IPS-18a (cell line): ENCODE results near the gene RAPGEF6.

Source experiments
- H3K27ac ChIP-seq: one replicate; pipeline ENCODE4 v1.5.1; 2013; ENCODE audit warnings: low read length
- H3K27me3 ChIP-seq: one replicate; pipeline ENCODE4 v1.6.1; 2013; ENCODE audit warnings: mild to moderate bottlenecking, low read length; ENCODE audit not compliant: control insufficient read depth, insufficient read depth
- H3K36me3 ChIP-seq: one replicate; pipeline ENCODE4 v1.6.1; 2013; ENCODE audit warnings: low read depth, low read length; ENCODE audit not compliant: control insufficient read depth
- H3K4me1 ChIP-seq: one replicate; pipeline ENCODE4 v1.6.1; 2013; ENCODE audit warnings: low read depth, low read length; ENCODE audit not compliant: control insufficient read depth
- H3K4me3 ChIP-seq: one replicate; pipeline ENCODE4 v1.5.1; 2013; ENCODE audit warnings: low read length
- H3K9ac ChIP-seq: one replicate; pipeline ENCODE4 v1.6.1; 2013; ENCODE audit warnings: mild to moderate bottlenecking, low read length, moderate library complexity
- H3K9me3 ChIP-seq: one replicate; pipeline ENCODE4 v1.6.1; 2013; ENCODE audit warnings: low read depth, low read length; ENCODE audit not compliant: control insufficient read depth

Gene RAPGEF6

GRCh38 chr5:131481569-131481968 lies 153.5 kb downstream of the RAPGEF6 start:
- no peaks in the 10 kb centered on the region for H3K9me3 ChIP-seq
- no peaks in the 10 kb centered on the region for H3K27me3 ChIP-seq
- no peaks in the 10 kb centered on the region for H3K4me1 ChIP-seq
- no peak overlapping the region for H3K4me3 ChIP-seq
- no peak overlapping the region for H3K9ac ChIP-seq
- peaks cover 3% of the 10 kb centered on the region for H3K36me3 ChIP-seq
- H3K27ac ChIP-seq, result no peak overlapping the region

DNA sequence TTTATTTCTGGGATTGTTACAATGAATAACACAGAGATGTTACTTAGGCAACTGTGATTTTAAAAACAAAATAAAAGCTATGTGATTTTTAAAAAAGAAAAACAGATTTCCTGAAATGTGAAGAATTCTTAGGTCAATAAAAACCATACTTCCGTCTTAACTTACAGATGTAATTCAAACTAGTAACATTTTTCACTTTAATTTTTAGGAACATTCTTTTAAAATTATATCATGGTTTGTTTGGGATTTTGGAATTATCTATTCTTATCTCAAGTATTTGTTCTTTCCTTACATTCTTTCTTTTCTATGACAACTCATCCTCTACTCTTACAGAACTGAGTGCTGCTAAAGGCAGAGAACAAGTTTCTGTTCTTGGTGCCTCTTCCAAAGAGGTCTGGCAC lies 159.5 kb downstream of the RAPGEF6 start:
- no peaks in the 10 kb centered on the region for H3K4me1 ChIP-seq
- H3K9ac ChIP-seq, result no peak overlapping the region
- no peaks in the 10 kb centered on the region for H3K9me3 ChIP-seq
- H3K27me3 ChIP-seq, result no peaks in the 10 kb centered on the region
- no peak overlapping the region for H3K4me3 ChIP-seq
- peaks cover 3% of the 10 kb centered on the region for H3K36me3 ChIP-seq
- H3K27ac ChIP-seq, result no peak overlapping the region

GRCh38 chr5:131473731-131474130 lies 161.3 kb downstream of the RAPGEF6 start:
- Histone ChIP-seq H3K9ac (no peak overlapping the region), H3K4me1 (no peaks in the 10 kb centered on the region), H3K27ac (no peak overlapping the region), H3K36me3 (no peaks in the 10 kb centered on the region), H3K27me3 (no peaks in the 10 kb centered on the region), H3K9me3 (no peaks in the 10 kb centered on the region), H3K4me3 (no peak overlapping the region)

DNA sequence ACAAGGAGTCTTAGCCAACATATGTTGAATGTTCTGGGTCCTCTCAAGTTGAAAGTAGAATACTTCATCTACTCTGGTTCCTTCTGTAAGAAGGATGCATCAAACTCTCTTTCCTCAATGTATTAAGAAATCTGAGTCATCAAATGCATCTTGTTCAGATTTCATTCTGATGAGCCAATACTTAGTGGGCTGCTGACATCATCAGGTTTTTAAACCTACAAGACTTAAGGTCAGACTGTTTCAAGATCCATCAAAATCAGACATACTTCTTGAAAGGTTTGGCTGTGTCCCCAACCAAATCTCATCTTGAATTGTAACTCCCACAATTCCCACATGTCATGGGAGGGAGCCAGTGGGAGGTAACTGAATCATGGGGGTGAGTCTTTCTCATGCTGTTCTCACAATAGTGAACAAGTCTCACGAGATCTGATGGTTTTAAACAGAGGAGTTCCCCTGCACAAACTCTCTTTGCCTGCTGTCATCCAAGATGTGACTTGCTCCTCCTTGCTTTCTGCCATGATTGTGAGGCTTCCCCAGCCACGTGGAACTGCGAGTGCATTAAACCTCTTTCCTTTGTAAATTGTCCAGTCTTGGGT lies 168.8 kb downstream of the RAPGEF6 start:
- H3K9ac ChIP-seq, result no peak overlapping the region
- H3K9me3 ChIP-seq, result no peaks in the 10 kb centered on the region
- no peaks in the 10 kb centered on the region for H3K4me1 ChIP-seq
- H3K27me3 ChIP-seq, result no peaks in the 10 kb centered on the region
- H3K27ac ChIP-seq, result no peak overlapping the region
- H3K36me3 ChIP-seq, result peaks cover 9% of the 10 kb centered on the region
- H3K4me3 ChIP-seq, result no peak overlapping the region

DNA sequence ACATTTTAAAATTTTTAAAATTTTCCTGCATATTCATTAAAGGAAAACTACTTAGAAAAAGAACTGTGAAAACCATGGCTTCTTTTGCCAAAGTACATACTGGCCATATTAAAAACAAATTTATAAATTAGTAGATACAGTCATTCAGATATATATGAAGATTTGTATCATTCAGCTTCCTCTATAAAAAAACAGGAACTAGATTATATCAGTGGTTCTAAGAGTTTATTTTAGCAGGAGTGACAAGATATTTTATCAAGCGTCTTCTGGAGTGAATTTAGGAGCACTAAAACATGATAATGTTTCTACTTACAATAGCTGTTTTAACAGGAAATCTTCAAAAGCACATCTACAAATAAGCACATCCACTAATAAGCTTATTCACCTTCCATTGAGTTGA lies 171.4 kb downstream of the RAPGEF6 start:
- Histone ChIP-seq H3K27me3 (no peaks in the 10 kb centered on the region), H3K4me1 (no peaks in the 10 kb centered on the region), H3K36me3 (peaks cover 11% of the 10 kb centered on the region), H3K4me3 (no peak overlapping the region), H3K9ac (no peak overlapping the region), H3K9me3 (no peaks in the 10 kb centered on the region), H3K27ac (no peak overlapping the region)

GRCh38 chr5:131462454-131462853 lies 172.6 kb downstream of the RAPGEF6 start:
- H3K36me3 ChIP-seq, result peaks cover 11% of the 10 kb centered on the region
- no peaks in the 10 kb centered on the region for H3K27me3 ChIP-seq
- H3K27ac ChIP-seq, result no peak overlapping the region
- no peaks in the 10 kb centered on the region for H3K4me1 ChIP-seq
- no peak overlapping the region for H3K9ac ChIP-seq
- no peaks in the 10 kb centered on the region for H3K9me3 ChIP-seq
- H3K4me3 ChIP-seq, result no peak overlapping the region

GRCh38 chr5:131461742-131462141 lies 173.3 kb downstream of the RAPGEF6 start:
- peaks cover 11% of the 10 kb centered on the region for H3K36me3 ChIP-seq
- no peak overlapping the region for H3K9ac ChIP-seq
- H3K27ac ChIP-seq, result no peak overlapping the region
- H3K4me3 ChIP-seq, result no peak overlapping the region
- H3K4me1 ChIP-seq, result no peaks in the 10 kb centered on the region
- no peaks in the 10 kb centered on the region for H3K27me3 ChIP-seq
- no peaks in the 10 kb centered on the region for H3K9me3 ChIP-seq

- H3K9ac ChIP-seq, result no peak overlapping the region
- H3K9me3 ChIP-seq, result no peaks in the 10 kb centered on the region
- no peaks in the 10 kb centered on the region for H3K27me3 ChIP-seq
- no peak overlapping the region for H3K4me3 ChIP-seq
- peaks cover 11% of the 10 kb centered on the region for H3K36me3 ChIP-seq
- no peaks in the 10 kb centered on the region for H3K4me1 ChIP-seq
- H3K27ac ChIP-seq, result no peak overlapping the region
Measured at GRCh38 chr5:131460867-131461572, 174.0 kb downstream of the RAPGEF6 start.

- no peak overlapping the region for H3K9ac ChIP-seq
- H3K27ac ChIP-seq, result no peak overlapping the region
- H3K27me3 ChIP-seq, result no peaks in the 10 kb centered on the region
- H3K4me3 ChIP-seq, result no peak overlapping the region
- no peaks in the 10 kb centered on the region for H3K9me3 ChIP-seq
- peaks cover 11% of the 10 kb centered on the region for H3K36me3 ChIP-seq
- H3K4me1 ChIP-seq, result no peaks in the 10 kb centered on the region
Measured at GRCh38 chr5:131460133-131460532, 174.9 kb downstream of the RAPGEF6 start.

GRCh38 chr5:131459216-131459615 lies 175.8 kb downstream of the RAPGEF6 start:
- Histone ChIP-seq H3K27me3 (no peaks in the 10 kb centered on the region), H3K36me3 (peaks cover 11% of the 10 kb centered on the region), H3K27ac (no peak overlapping the region), H3K9ac (no peak overlapping the region), H3K4me1 (no peaks in the 10 kb centered on the region), H3K9me3 (no peaks in the 10 kb centered on the region), H3K4me3 (no peak overlapping the region)

- H3K36me3 ChIP-seq, result peaks cover 8% of the 10 kb centered on the region
- no peak overlapping the region for H3K4me3 ChIP-seq
- H3K9ac ChIP-seq, result no peak overlapping the region
- H3K27me3 ChIP-seq, result no peaks in the 10 kb centered on the region
- no peaks in the 10 kb centered on the region for H3K4me1 ChIP-seq
- H3K9me3 ChIP-seq, result no peaks in the 10 kb centered on the region
- no peak overlapping the region for H3K27ac ChIP-seq
Measured at GRCh38 chr5:131457193-131457592, 177.8 kb downstream of the RAPGEF6 start.

DNA sequence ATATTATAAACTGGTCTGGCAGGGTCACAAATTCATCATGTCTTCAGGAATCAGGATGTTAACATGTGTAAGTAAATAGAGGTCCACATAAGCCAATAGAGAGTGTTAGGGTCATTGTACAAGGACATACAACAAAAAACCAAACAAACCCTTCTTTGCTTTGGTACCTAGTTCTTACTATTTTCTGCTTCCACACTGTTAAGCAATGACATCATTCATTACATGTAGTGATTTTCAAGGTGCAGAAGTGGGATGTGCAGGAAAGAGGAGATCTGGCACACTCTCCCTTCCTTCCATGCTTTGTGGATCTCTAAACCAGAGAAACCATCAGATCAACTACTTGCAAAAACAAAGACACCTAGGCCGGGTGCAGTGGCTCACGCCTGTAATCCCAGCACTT lies 184.1 kb downstream of the RAPGEF6 start:
- no peak overlapping the region for H3K27ac ChIP-seq
- H3K36me3 ChIP-seq, result peaks cover 6% of the 10 kb centered on the region
- H3K4me1 ChIP-seq, result no peaks in the 10 kb centered on the region
- H3K4me3 ChIP-seq, result no peak overlapping the region
- H3K9me3 ChIP-seq, result no peaks in the 10 kb centered on the region
- no peaks in the 10 kb centered on the region for H3K27me3 ChIP-seq
- no peak overlapping the region for H3K9ac ChIP-seq
